ENCODE measurements around the gene RASD1. TPM values are rescaled to one million over a fixed set of nuclear protein-coding genes. Genes with fewer than 3 reads are reported as not detected.

RASD1 gene
- total RNA-seq, 1 donor from 2014 or later, result 5.6 TPM

DNA sequence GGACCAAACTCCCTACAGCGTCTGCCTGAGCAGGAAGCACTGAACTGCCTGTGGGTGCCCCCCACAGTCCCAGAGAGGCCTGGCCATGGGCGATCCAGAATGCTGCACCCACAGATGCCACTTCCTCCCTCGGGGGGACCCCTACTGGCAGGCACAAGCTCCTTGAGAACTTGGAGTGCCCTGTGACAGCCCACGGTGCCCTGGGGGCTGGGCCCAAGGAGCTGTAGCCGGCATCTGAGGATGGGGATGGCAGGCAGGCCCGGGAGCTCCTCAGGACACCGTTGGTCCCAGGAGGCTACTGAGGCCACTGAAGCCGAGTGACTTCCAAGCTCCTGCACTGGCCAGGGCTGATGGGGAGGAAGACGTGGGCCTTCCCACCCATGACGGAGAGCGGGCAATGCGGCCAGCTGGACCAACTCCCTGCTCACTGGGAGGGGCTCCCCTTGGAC lies 15.1 kb upstream of the RASD1 start:
- TF ChIP-seq, protein P1, sequence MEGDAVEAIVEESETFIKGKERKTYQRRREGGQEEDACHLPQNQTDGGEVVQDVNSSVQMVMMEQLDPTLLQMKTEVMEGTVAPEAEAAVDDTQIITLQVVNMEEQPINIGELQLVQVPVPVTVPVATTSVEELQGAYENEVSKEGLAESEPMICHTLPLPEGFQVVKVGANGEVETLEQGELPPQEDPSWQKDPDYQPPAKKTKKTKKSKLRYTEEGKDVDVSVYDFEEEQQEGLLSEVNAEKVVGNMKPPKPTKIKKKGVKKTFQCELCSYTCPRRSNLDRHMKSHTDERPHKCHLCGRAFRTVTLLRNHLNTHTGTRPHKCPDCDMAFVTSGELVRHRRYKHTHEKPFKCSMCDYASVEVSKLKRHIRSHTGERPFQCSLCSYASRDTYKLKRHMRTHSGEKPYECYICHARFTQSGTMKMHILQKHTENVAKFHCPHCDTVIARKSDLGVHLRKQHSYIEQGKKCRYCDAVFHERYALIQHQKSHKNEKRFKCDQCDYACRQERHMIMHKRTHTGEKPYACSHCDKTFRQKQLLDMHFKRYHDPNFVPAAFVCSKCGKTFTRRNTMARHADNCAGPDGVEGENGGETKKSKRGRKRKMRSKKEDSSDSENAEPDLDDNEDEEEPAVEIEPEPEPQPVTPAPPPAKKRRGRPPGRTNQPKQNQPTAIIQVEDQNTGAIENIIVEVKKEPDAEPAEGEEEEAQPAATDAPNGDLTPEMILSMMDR (IDR thresholded peaks at IDR 0.05; ENCODE audit: unreplicated experiment), result no peak
- H3K27me3 Mint-ChIP-seq, result no peaks in the 10 kb centered on the region
- no peak overlapping the region for H3K27ac Mint-ChIP-seq
- H3K36me3 Mint-ChIP-seq (ENCODE audit: insufficient read depth), result no peaks in the 10 kb centered on the region
- DNase-seq (ENCODE audit: low spot score, unreplicated experiment), result no peak
- H3K4me3 Mint-ChIP-seq (ENCODE audit: low read depth), result no peak overlapping the region
- no peaks in the 10 kb centered on the region for H3K9me3 Mint-ChIP-seq (ENCODE audit: low read depth)
- no peaks in the 10 kb centered on the region for H3K4me1 Mint-ChIP-seq (ENCODE audit: low read depth)

DNA sequence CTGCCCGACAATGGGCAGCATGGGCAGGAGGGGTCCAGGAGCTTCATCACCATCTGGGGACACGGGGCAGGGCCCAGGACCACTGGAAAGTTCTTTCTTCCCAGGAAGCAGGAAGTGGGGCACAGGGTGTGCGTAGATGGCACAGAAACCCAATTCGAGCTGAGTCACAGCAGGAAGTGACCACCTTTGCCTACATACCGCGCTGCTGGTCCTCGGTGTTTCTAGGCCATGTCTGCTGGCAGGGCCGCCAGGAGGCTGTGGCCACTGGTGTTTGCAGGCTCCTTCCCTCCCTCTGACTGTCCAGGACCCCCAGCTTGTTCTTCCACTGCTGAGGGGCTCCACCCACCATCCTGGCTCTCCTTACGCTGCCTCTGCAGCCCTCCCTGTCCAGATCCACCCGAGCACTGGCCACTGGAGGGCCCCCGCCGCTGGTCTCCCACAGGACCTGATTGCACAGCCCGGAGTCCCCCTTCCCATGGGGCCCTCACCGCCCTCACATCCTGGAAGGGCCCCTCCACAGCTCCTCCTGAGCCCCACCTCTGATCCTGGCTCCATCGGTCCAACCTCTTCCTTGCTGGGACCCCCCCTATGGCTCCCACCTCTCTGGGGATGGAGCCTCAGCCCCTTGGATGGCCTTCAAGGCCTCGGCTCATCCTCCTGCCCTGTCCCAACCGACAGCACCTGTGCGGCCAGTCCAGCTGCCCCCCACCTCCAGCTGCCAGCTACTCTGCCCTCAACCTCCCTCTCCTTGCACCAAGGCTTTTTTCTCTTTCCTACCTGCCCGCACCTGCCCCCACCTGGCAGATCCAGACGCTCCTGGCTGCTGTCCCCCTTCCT lies 14.5 kb upstream of the RASD1 start:
- H3K27ac Mint-ChIP-seq, result peak overlapping the region; percentile 20
- H3K9me3 Mint-ChIP-seq (ENCODE audit: low read depth), result no peaks in the 10 kb centered on the region
- H3K27me3 Mint-ChIP-seq, result no peaks in the 10 kb centered on the region
- no peaks in the 10 kb centered on the region for H3K4me1 Mint-ChIP-seq (ENCODE audit: low read depth)
- TF ChIP-seq, protein P1 (IDR thresholded peaks at IDR 0.05; ENCODE audit: unreplicated experiment), result no peak
- H3K4me3 Mint-ChIP-seq (ENCODE audit: low read depth), result no peak overlapping the region
- H3K36me3 Mint-ChIP-seq (ENCODE audit: insufficient read depth), result no peaks in the 10 kb centered on the region
- DNase-seq (ENCODE audit: low spot score, unreplicated experiment), result no peak

DNA sequence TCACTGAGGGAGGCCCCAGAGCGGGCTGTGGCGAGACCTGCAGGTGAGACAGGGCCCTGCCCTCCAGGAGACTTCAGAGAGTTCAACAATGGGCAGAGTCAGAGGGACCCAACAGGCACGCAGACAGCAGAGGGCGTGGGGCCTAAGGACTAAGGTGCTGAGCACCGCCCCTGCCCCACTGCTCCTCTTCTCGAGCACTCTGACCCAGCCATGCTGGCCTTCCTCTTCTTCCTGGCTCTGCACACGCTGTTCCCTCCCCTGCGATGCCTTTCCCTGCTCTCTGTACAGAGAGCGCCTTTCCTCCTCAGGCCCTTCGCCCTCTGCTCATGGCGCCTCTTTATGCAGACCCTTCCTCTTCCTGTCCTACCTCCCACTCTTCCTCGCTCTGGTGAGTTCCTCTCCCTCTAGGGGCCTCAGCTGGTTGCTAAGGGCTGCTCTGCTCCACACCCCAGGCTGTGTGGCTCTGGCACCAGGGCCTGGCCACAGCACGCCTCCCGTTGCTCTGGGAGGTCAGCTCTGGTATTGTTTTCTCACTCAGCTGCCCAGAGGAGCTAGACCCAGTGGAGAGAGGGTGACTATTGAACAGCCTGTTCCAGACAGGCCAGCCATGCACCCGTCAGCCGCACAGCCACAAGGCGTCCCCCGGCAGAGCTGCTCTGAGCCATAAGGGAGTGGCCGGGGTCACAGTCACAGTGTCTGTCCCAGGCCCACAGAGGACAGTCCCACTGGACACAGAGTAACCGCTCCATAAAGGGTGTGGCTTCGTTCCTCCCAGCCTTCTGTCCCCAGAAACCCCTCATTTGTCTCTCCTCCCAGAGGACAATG lies 13.6 kb upstream of the RASD1 start:
- Mint-ChIP-seq H3K4me3 (ENCODE audit: low read depth) (no peak overlapping the region), H3K4me1 (ENCODE audit: low read depth) (no peaks in the 10 kb centered on the region), H3K27ac (no peak overlapping the region), H3K27me3 (no peaks in the 10 kb centered on the region), H3K36me3 (ENCODE audit: insufficient read depth) (no peaks in the 10 kb centered on the region), H3K9me3 (ENCODE audit: low read depth) (no peaks in the 10 kb centered on the region)
- no peak for DNase-seq (ENCODE audit: low spot score, unreplicated experiment)
- TF ChIP-seq, protein P1 (IDR thresholded peaks at IDR 0.05; ENCODE audit: unreplicated experiment), result no peak

DNA sequence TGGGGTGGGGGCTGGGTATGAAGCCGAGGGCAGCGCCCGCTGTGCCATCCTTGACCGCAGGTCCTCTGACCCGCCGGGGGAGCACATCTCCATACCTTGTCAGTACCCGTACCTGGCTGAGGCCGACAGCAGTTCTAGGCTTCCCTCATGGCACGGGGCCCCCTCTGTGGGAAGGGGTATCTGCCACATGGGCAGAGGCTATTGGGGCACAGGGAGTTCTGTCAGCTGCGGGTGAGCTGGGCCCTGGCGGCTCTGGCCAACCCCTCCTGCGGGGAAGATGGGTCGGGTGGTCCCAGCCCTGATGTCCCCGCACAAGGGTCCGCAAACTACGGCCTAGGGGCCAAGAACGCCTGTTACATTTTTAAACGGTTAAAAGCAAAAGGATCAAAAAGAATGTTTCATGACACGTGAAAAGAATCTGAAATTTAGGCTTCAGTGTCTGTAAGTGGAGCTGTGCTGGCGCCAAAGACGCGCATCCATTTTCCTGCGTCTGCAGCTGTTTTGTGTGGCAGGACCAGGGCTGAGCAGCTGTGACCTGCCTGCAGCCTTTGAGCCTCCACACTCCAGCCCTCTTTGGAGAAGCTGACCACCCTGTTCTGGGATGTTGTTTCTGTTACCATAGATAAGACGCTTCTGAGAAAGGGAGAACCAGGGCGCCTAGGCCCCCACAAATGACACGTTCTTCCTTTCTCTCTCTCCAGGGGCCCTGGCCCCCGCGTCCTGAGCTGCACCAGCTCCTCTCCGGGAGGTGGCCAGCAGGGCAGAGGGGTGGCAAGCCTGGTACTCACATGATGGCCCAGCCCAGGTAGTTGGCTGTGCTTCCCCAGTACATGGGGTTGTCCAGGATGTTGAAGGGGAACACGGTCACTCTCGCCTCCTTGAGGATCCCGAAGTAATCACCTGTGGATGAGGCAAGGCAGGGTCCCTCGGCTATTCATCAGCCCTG lies 12.7 kb upstream of the RASD1 start:
- TF ChIP-seq, protein P1 (IDR thresholded peaks at IDR 0.05; ENCODE audit: unreplicated experiment), result no peak
- no peak overlapping the region for H3K4me3 Mint-ChIP-seq (ENCODE audit: low read depth)
- no peaks in the 10 kb centered on the region for H3K9me3 Mint-ChIP-seq (ENCODE audit: low read depth)
- no peaks in the 10 kb centered on the region for H3K4me1 Mint-ChIP-seq (ENCODE audit: low read depth)
- H3K27me3 Mint-ChIP-seq, result no peaks in the 10 kb centered on the region
- no peaks in the 10 kb centered on the region for H3K36me3 Mint-ChIP-seq (ENCODE audit: insufficient read depth)
- no peak overlapping the region for H3K27ac Mint-ChIP-seq
- no peak for DNase-seq (ENCODE audit: low spot score, unreplicated experiment)

Measured in progenitor cell of endocrine pancreas (in vitro differentiated cells).